HG02798 (cell line): ENCODE data around the gene SSC5D.
"Not testable (repeated sequence)": the region's sequence is repeated elsewhere in the genome, so short reads cannot be mapped to it uniquely, and the experiment has no call there.

Source experiments
- ATAC-seq: cut with Tn5 transposase; IDR thresholded peaks from one replicate; pipeline ENCODE4 v1.9.1; 2021; ENCODE audit warnings: mild to moderate bottlenecking; ENCODE audit not compliant: unreplicated experiment, poor library complexity

The SSC5D gene

GRCh38 chr19:55485439-55486011, 2.7 kb upstream of the SSC5D start:
- ATAC-seq, result no peak

- no peak for ATAC-seq
Measured at GRCh38 chr19:55486043-55486970, 1.9 kb upstream of the SSC5D start.

- ATAC-seq, result no peak
Measured at GRCh38 chr19:55486971-55487923, 989 bp upstream of the SSC5D start.

GRCh38 chr19:55488986-55489710, 912 bp downstream of the SSC5D start:
- no peak for ATAC-seq

- ATAC-seq, result no peak
Measured at GRCh38 chr19:55489711-55490477, 1.7 kb downstream of the SSC5D start.

GRCh38 chr19:55490478-55491432, 2.5 kb downstream of the SSC5D start:
- no peak for ATAC-seq

GRCh38 chr19:55491546-55492360, 3.5 kb downstream of the SSC5D start:
- no peak for ATAC-seq

- no peak for ATAC-seq
Measured at GRCh38 chr19:55492362-55492944, 4.2 kb downstream of the SSC5D start.

- no peak for ATAC-seq
Measured at GRCh38 chr19:55493052-55493644, 4.9 kb downstream of the SSC5D start.

- no peak for ATAC-seq
Measured at GRCh38 chr19:55493645-55494171, 5.5 kb downstream of the SSC5D start.

- no peak for ATAC-seq
Measured at GRCh38 chr19:55494172-55494761, 6.0 kb downstream of the SSC5D start.

- ATAC-seq, result no peak
Measured at GRCh38 chr19:55495646-55496349, 7.6 kb downstream of the SSC5D start.

GRCh38 chr19:55496820-55497219, 8.6 kb downstream of the SSC5D start:
- ATAC-seq, result not testable (repeated sequence)

- ATAC-seq, result no peak
Measured at GRCh38 chr19:55497763-55498162, 9.5 kb downstream of the SSC5D start.

- no peak for ATAC-seq
Measured at GRCh38 chr19:55498246-55498840, 10.1 kb downstream of the SSC5D start.
